DMS53 treated with DMSO at 0.1 percent for 48 hours (cell line): ENCODE data around the gene PI4KA.
"Not testable (repeated sequence)": the region's sequence is repeated elsewhere in the genome, so short reads cannot be mapped to it uniquely, and the experiment has no call there.

Experiments
- DNase-seq: peaks from one replicate; lab custom pipeline; 2025; ENCODE audit not compliant: unreplicated experiment; lab: John Stamatoyannopoulos, UW

The PI4KA gene

DNA sequence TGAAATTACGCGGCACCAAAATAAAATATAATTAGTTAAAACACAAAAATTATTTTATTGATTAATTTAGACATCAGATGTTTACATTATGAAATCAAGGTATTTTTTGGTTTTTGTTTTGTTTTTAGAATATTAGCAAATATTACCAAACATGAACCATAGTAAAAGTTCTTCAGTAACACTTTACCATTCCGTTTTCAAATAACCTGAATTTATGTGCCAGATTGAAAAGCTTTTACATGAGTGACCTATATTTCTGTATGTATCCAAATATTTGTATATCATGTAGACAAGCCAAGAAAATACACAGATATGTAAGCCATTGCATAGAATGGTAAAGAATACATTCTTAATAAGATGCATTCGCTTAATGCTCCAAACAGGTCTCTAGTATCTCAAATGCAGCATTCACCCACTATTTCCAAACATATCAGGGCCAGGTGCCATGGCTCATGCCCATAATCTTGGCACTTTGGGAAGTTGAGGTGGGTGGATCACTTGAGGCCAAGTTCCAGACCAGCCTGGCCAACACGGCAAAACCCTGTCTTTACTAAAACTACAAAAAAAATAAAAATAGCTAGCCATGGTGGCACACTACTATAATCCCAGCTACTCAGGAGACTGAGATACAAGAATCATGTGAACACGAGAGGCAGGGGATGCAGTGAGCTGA lies 187.1 kb downstream of the PI4KA start:
- no peak for DNase-seq

DNA sequence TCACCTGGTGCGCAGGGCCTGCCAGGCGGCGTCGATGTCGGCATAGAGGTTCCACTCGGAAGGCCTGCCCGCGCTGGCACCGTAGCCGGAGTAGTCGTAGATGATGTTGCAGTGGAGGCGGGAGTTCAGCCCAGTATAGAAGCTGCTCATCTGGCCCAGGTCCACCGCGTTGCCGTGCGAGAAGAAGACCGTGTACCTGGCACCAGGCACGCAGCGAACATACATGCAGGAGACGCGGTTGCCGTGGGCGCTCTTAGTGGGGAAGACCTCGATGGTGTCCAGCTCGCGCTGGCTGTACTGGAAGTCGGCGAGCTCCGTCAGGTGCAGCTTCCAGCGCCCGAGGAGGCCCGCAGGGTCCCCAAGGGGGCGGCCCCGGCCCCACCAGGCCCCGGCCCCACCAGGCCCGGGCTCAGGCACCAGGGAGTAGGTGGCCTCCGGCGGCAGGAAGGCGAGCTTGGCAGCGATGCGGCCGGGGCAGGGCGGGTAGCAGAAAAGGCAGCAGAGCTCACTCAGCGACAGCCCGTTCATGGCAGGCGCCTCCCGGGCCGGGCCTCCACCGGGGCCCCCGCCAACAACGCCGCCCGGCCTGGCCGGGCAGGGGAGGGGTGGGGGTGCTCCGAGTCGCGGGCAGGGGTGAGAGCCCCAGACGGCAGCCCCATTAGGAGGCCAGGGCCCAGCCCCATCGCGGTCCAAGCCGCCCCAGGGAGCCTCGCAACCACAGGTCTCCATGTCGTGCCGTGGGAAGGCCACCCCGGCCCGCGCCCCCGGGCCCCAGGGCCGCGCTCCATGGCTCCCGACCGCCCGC lies 188.0 kb downstream of the PI4KA start:
- not testable (repeated sequence) for DNase-seq

DNA sequence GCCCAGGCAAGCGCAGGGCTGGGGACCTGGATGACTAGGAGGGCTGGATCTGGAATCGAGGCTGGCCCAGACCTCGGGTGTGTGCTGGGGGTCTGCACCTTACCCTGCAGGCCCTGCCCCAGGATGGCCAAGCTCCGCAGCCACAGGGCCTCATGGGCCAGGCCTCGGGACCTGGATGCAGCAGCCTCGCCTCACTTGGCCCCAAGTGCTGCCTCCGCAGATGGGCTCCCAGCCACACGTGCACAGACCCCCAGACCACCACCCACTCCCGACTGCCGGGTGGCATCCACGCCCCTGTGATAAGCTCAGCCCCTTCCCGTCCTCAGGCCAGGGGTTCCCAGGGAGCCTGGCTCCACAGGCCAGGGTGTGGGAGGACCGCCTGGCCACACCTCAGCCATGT lies 188.7 kb downstream of the PI4KA start:
- DNase-seq, result not testable (repeated sequence)

GRCh38 chr22:20669471-20669870 lies 189.1 kb downstream of the PI4KA start:
- DNase-seq, result not testable (repeated sequence)

DNA sequence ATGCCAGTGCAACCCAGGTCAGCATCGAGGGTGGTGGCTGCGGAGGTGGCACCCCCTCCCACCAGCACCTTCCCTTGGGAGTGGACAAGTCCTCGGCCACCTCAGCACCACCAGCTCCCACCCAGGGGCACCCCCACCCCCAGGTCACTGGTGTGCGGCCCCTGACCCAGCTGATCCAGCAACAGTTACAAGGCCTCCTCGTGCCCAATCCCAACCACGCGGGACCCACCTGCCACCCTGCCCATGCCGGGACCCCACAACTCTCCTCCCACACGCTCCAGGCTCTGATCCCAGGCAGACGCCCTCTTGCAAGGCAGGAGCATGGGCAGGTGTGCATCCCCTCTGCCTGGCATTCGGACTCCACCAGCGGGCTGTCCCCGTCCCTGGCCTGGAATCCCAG lies 189.8 kb downstream of the PI4KA start:
- not testable (repeated sequence) for DNase-seq

- DNase-seq, result not testable (repeated sequence)
These were observed 190.4 kb downstream of the PI4KA start for GRCh38 chr22:20668226-20668625.

DNA sequence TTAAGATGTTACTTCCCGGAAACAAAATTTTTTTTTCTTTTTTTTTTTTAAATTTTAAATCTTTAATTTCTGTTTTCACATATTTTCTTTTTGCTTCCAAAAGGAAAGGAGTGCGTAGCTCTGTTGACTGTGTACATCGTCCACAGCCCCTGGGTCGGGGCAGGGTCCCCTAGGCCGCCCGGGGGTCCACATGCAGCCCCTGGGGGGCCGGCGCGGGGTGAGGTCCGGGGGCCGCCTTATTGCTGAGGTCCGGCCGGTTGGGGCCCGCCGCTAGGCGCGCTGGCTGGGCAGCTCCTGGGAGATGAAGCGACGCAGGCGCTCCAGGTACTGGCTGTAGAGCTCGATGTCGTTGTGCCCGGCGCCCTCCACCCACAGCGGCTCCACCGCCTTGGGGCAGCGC lies 191.1 kb downstream of the PI4KA start:
- DNase-seq, result not testable (repeated sequence)

- DNase-seq, result no peak
These were observed 192.1 kb downstream of the PI4KA start for GRCh38 chr22:20666560-20666959.

DNA sequence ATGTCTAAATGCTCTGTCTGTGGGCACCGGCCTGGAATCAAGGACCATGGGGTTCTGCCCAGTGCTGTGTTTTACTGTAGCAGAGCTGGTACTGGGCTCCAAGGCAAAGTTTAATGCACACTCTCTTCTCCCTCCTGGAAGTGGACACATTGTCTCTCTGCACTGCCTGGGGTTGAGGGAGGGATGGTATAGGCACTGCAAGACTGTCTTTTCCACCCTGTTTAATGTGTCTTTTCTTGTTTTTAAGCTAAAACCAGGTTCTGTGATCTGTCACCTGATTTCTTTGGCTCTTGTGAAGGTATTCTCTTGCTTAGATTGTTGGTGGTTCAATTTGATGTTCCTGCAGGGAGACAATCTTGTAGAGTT lies 194.0 kb downstream of the PI4KA start:
- DNase-seq, result no peak

- DNase-seq, result no peak
These were observed 194.5 kb downstream of the PI4KA start for GRCh38 chr22:20663941-20664593.

- no peak for DNase-seq
These were observed 195.3 kb downstream of the PI4KA start for GRCh38 chr22:20663137-20663828.

DNA sequence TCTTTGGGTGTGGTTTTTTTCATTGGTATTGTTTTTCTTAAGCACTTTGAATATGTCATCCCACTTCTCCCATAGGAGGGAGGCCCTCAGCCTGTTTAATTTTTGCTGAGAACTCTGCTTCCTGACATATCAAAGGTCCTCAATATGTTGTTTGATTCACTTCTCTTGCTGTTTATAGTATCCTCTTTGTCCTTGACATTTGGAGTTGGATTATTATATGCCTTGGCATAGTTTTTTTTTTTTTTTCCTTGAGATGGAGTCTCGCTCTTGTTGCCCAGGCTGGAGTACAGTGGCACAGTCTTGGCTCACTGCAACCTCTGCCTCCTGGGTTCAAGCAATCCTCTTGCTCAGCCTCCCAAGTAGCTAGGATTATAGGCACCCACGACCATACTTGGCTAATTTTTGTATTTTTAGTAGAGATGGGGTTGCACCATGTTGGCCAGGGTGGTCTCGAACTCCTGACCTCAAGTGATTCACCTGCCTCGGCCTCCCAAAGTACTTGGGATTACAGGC lies 196.0 kb downstream of the PI4KA start:
- DNase-seq, result not testable (repeated sequence)

- DNase-seq, result no peak
These were observed 197.1 kb downstream of the PI4KA start for GRCh38 chr22:20661473-20661872.

- DNase-seq, result no peak
These were observed 198.1 kb downstream of the PI4KA start for GRCh38 chr22:20660441-20661054.

DNA sequence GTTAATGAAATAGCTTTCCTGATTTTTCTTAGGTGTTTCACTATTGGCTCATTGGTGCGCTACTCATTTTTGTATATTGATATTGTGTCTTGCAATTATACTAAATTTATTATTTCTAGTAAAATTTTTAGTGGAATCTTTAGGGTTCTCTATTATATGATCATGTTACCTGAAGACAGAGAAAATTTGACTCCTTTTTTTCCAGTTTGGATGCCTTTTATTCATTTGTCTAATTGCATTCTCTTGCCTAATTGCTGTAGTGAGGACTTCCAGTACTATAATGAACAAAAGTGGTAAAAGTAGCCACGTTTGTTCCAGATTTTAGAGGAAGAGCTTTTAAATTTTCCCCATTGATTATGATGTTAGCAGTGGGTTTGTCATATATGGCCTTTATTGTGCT lies 198.7 kb downstream of the PI4KA start:
- no peak for DNase-seq

- DNase-seq, result no peak
These were observed 199.4 kb downstream of the PI4KA start for GRCh38 chr22:20659258-20659657.

DNA sequence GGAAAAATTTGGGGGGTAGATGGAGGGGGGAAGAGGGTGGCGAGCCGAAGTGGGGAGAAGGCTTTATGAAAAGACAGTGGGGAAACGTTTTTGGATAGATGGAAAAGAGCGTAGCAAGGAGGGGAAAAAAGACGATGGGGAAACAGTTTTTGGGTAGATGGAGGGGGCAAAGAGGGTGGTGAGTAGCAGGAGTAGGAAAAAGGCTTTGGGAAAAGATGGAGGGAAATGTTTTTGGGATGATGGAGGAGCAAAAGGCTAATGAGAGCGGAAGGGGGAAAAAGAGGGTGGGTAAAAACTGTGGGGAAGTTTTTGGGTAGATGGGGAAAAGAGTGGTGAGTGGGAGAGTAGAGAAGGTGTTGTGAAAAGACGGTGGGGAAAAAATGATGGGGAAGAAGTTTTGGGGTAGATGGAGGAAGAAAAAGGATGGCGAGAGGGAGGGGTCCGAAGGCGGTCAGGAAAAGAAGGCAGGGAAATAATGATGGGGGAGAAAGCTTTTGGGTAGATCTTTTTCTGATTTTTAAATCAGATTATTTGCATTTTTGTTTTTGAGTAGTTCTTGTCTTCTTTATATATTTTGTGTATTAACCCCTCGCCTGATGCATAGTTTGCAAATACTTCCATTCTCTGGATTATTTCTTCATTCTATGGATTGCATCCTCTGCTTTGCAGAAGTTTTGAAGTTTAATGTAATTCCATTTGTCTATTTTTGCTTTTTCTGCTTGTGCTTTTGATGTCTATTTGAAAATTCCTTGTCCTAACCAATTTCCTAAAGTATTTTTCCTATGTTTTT lies 200.0 kb downstream of the PI4KA start:
- no peak for DNase-seq

DNA sequence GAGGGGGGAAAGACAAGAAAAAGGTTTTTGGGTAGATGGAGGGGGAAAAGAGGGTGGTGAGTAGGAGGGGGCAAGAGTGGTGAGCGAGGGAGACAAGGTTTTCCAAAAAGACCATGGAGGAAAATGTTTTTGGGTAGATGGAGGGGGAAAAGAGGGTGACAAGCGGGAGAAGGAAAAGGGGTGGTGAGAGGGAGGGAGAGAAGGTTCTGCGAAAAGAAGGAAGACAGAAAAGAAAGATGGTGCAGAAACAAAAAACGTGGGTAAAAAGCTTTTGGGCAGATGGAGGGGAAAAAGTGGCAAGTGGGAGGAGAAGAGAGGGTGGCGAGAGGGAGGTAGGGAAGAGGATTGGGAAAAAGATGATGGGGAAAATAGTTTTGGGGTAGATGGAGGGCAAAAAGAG lies 200.6 kb downstream of the PI4KA start:
- DNase-seq, result no peak
